ENCODE measurements around the gene TEC. TPM values are rescaled to one million over a fixed set of nuclear protein-coding genes. Genes with fewer than 3 reads are reported as not detected.
A peak's percentile ranks its signal among the peaks of the same experiment; 100 is the strongest.

Gene TEC
- total and polyA plus RNA-seq, 9 of the 15 experiments (the other 6 are each of a cell fraction or from before 2014, with no cell fraction given): 5.3 to 14.7 (median 8.8) TPM

DNA sequence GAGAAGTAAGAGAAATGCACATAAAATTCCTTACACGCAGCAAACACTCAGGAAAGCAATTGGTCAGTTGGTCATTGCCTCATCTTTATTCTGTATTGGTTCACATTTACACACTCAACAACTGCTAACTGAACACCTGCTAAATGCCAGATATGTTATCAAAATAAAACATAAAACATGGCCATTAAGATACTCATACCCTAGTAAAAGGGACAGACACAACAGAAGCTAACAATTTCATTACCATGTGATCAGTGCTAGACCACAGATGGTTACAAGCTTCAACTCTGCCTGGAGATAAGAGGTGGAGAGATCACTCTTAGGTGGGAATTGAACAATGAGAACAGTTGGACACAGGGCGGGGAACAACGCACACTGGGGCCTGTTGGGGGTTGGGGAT, 26.2 kb downstream of the TEC start (continued):
- TF ChIP-seq, protein P1, sequence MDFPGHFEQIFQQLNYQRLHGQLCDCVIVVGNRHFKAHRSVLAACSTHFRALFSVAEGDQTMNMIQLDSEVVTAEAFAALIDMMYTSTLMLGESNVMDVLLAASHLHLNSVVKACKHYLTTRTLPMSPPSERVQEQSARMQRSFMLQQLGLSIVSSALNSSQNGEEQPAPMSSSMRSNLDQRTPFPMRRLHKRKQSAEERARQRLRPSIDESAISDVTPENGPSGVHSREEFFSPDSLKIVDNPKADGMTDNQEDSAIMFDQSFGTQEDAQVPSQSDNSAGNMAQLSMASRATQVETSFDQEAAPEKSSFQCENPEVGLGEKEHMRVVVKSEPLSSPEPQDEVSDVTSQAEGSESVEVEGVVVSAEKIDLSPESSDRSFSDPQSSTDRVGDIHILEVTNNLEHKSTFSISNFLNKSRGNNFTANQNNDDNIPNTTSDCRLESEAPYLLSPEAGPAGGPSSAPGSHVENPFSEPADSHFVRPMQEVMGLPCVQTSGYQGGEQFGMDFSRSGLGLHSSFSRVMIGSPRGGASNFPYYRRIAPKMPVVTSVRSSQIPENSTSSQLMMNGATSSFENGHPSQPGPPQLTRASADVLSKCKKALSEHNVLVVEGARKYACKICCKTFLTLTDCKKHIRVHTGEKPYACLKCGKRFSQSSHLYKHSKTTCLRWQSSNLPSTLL (IDR thresholded peaks at IDR 0.05): no peak; the same call in 1 of the 2 replicates
- TF ChIP-seq ZNF311 (CRISPR knock-in tag; IDR thresholded peaks at IDR 0.05): no peak
- TF ChIP-seq GATAD2B (IDR thresholded peaks at IDR 0.05; ENCODE audit: borderline replicate concordance): no peak
- TF ChIP-seq ZNF778 (CRISPR knock-in tag; IDR thresholded peaks at IDR 0.05): no peak
- no peak for TF ChIP-seq KAT7 (CRISPR knock-in tag; IDR thresholded peaks at IDR 0.05; ENCODE audit: borderline replicate concordance)
- TF ChIP-seq, protein P2, sequence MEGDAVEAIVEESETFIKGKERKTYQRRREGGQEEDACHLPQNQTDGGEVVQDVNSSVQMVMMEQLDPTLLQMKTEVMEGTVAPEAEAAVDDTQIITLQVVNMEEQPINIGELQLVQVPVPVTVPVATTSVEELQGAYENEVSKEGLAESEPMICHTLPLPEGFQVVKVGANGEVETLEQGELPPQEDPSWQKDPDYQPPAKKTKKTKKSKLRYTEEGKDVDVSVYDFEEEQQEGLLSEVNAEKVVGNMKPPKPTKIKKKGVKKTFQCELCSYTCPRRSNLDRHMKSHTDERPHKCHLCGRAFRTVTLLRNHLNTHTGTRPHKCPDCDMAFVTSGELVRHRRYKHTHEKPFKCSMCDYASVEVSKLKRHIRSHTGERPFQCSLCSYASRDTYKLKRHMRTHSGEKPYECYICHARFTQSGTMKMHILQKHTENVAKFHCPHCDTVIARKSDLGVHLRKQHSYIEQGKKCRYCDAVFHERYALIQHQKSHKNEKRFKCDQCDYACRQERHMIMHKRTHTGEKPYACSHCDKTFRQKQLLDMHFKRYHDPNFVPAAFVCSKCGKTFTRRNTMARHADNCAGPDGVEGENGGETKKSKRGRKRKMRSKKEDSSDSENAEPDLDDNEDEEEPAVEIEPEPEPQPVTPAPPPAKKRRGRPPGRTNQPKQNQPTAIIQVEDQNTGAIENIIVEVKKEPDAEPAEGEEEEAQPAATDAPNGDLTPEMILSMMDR (IDR thresholded peaks at IDR 0.05 in 2 of 3, conservative IDR thresholded peaks at IDR 0.05 in 1 of 3; ENCODE audit: insufficient read depth in 2 of 3, low read depth in 1 of 3, low read length in 3 of 3): no peak
- TF ChIP-seq HEY1 (CRISPR knock-in tag; IDR thresholded peaks at IDR 0.05; ENCODE audit: borderline replicate concordance): no peak
- TF ChIP-seq CBX2 (IDR thresholded peaks at IDR 0.05; ENCODE audit: insufficient read depth, low read length, poor library complexity, severe bottlenecking): no peak
- no peak for TF ChIP-seq ZNF140 (CRISPR knock-in tag; IDR thresholded peaks at IDR 0.05)
- no peak for TF ChIP-seq ZFP1 (CRISPR knock-in tag; IDR thresholded peaks at IDR 0.05)
- no peak for TF ChIP-seq ZNF57 (CRISPR knock-in tag; IDR thresholded peaks at IDR 0.05)
- TF ChIP-seq BCL6 (CRISPR knock-in tag; IDR thresholded peaks at IDR 0.05): no peak
- TF ChIP-seq JUN (IDR thresholded peaks at IDR 0.05; ENCODE audit: borderline replicate concordance, low read depth, low read length): no peak
- TF ChIP-seq JUN (CRISPR knock-in tag; IDR thresholded peaks at IDR 0.05; ENCODE audit: borderline replicate concordance): no peak
- TF ChIP-seq E2F3 (CRISPR knock-in tag; IDR thresholded peaks at IDR 0.05): no peak
- no peak for TF ChIP-seq NR4A1 (CRISPR knock-in tag; IDR thresholded peaks at IDR 0.05)
- TF ChIP-seq NR4A1 (tag; IDR thresholded peaks at IDR 0.05): peak; percentile 47; the same call in 1 of the 2 replicates
- TF ChIP-seq CEBPB (tag; IDR thresholded peaks at IDR 0.05): peak; percentile 74
- peak; percentile 64 for TF ChIP-seq L3MBTL2 (IDR thresholded peaks at IDR 0.05)
- TF ChIP-seq ZNF586 (CRISPR knock-in tag; conservative IDR thresholded peaks at IDR 0.05): no peak
- TF ChIP-seq SETDB1 (IDR thresholded peaks at IDR 0.05; ENCODE audit: low read length): no peak
- TF ChIP-seq, protein P3, sequence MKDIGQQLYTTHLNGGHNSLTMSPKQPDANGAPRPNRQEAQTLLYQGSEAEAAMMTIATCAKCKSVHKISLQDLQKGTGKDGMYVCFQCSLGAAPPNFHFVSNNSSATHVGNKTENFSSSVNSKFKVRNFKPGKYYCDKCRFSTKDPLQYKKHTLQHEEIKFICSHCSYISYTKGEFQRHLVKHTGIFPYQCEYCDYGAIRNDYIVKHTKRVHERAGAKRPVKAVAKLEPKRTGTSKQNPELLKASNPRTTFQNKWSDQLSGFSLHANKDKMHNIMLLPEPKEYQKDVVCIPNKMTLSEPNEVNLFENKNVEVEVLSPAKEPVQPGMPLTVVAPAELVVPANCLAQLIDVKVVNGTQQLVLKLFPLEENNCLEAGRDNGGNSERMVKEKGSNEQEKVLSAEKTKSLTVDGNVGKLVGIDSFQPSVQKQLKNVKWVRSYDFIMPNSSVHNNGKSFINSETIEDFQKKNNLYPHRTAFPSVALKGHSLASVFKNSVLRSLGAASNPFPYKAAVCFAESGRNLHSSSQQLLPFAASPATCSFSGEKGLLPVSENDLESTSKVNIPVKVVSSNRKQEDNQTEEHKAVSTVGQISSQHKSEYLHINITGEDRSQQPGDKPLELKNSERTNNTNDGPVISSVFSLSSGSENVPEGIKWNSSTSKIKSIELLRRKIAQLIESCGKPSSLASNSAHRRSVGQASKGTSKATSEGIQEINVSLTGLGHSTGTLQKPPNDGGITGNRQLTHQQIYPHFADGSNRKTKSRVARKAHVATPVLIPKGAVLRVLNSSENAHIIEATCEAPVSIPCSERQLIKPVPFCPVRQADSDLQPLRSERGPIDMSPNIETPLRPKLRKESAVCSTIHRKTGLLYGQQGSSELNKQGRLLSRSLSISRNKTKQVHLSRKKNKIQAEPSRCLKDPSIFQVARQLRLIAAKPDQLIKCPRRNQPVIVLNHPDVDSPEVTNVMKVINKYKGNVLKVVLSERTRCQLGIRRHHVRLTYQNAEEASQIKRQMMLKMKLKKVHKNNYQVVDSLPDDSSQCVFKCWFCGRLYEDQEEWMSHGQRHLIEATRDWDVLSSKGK (CRISPR knock-in tag; IDR thresholded peaks at IDR 0.05): no peak
- no peak for TF ChIP-seq HDAC6 (IDR thresholded peaks at IDR 0.05; ENCODE audit: low read depth, low read length)

Data from K562 (cell line).